HG03175 (cell line): ENCODE results near the gene PNLIPRP1.

Experiments
- ATAC-seq: cut with Tn5 transposase; IDR thresholded peaks from one replicate; pipeline ENCODE4 v1.9.1; 2021; ENCODE audit warnings: mild to moderate bottlenecking, moderate library complexity; ENCODE audit not compliant: unreplicated experiment

The PNLIPRP1 gene

DNA sequence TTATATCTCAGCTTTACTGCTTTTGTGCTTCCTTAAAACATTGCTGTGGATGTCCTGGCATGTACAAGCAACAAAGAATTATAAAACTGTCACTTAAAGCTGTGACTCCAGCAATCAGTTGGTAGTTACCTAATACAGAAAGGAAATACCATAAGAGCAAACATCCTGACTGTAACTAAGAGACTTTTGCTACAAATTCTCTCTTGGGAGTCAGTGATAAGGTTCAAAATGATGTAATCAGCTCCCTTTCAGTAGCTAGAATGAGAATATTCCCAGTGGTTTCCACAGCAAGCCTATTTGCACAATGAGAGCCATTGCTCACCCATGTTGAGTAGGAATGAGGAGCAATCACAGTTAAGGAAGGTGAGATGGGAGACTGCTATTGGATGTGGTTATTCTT, 7.6 kb downstream of the PNLIPRP1 start:
- no peak for ATAC-seq

GRCh38 chr10:116599991-116600390, 9.2 kb downstream of the PNLIPRP1 start:
- no peak for ATAC-seq

- no peak for ATAC-seq
These were observed 12.1 kb downstream of the PNLIPRP1 start for GRCh38 chr10:116602648-116603400.

- no peak for ATAC-seq
These were observed 15.3 kb downstream of the PNLIPRP1 start for GRCh38 chr10:116606061-116606483.

- ATAC-seq = no peak
These were observed 16.6 kb downstream of the PNLIPRP1 start for GRCh38 chr10:116607336-116607735.

DNA sequence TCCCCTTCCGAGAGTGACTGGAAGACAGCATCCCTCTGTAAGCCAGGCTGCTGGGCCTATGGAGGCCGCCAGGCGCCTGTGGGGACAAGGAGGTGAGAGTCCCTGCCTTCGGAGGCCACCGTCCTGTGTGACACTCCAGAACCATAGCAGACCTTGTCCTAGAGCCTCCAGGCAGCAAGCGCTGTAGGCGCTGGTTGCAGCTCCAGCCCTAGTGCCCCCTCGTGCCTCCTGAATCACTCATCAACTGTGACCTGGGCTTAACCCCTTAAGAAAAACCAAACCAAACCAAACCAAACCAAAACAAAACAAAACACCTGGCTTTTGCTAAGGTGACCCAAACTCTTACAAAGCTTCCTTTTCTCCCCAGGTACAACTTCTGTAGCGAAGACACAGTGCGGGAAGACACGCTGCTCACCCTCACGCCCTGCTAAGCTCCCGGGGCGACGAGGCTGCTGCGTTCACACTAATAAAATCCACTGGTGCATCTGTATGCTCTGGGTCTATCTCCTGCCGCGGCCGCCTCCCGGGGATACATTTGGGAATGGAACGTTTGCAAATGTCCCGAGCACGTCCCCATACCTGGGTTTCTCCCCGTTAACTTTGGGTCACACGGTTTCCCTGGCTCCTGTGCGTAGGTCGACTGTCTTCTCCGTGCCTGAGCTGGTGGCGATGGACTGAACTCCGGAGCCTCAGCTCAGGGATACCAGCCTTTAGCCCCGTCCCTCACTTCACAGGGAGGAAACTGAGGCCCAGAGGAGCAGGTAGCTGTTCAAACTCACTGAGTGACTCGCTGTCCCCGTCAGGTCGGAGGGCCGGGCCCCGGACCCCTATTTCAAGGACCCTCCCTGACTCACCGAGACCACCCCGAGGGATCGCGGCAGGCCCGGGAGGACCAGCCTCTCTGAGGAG, 18.2 kb downstream of the PNLIPRP1 start:
- no peak for ATAC-seq

GRCh38 chr10:116610443-116611152, 19.8 kb downstream of the PNLIPRP1 start:
- ATAC-seq = no peak

- ATAC-seq = no peak
These were observed 20.4 kb downstream of the PNLIPRP1 start for GRCh38 chr10:116611153-116611545.

- ATAC-seq = no peak
These were observed 21.5 kb downstream of the PNLIPRP1 start for GRCh38 chr10:116612107-116612769.

DNA sequence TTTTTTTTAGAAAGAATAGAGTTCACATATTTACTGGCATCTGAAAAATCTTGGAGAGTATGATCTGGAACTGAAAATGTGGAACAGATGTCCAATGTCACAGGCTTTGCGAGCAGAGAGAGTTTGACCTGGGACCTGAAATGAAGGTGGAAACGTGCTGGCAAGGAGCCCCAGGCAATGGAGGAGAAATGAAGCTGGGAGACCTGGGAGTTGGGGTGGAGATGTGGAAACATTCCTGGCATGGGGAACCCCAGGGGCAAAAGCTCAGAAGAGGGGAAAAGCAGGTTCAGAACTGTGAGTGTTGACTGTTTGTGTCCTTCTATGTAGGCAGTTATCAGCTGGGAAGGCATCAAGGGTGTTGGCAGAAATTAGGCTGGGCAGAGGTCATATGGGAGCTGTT, 22.7 kb downstream of the PNLIPRP1 start:
- ATAC-seq = no peak

DNA sequence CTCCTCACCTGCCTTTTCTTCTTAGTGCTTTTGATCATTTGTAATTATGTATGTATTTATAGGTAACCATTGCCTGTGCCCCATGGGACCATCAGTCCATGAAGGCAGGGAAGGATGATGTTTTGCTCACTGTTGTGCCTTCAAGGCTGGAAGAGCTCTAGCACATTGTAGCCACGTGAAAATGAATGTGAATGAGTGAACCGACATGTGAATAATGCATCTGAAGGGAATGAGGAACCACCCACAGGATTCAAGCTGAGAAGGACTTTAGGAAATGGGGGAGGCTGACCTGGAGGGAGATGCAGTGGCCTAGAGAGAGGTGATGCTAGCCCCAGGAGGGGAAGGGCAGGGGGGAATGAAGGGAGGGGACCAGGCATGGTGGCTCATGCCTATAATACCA, 24.0 kb downstream of the PNLIPRP1 start:
- no peak for ATAC-seq

- no peak for ATAC-seq
These were observed 24.5 kb downstream of the PNLIPRP1 start for GRCh38 chr10:116615199-116615776.

GRCh38 chr10:116620423-116621400, 30.0 kb downstream of the PNLIPRP1 start, which contains the start of gene PNLIPRP2:
PNLIPRP2 (plus strand) TSS chr10:116620953.
- no peak for ATAC-seq

DNA sequence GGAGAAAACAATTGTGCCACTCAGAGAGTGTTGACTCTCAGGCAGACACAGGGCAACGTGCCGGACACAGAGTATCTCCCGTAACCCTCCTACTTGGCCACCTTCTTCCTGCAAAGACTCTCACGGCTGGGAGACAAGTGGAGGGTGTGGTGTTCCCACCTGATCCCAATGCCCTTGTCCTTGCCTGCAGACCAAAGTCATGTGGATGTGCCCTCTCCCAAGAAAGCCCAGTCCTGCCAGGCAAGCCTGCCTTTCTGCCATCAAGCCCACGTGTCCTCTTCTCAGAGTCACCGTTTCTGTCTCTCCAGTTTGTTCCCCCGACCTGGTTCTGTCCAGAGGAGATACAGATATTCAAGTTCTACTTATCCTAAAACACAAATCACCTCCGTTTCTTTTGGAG, 30.7 kb downstream of the PNLIPRP1 start:
- ATAC-seq = no peak

DNA sequence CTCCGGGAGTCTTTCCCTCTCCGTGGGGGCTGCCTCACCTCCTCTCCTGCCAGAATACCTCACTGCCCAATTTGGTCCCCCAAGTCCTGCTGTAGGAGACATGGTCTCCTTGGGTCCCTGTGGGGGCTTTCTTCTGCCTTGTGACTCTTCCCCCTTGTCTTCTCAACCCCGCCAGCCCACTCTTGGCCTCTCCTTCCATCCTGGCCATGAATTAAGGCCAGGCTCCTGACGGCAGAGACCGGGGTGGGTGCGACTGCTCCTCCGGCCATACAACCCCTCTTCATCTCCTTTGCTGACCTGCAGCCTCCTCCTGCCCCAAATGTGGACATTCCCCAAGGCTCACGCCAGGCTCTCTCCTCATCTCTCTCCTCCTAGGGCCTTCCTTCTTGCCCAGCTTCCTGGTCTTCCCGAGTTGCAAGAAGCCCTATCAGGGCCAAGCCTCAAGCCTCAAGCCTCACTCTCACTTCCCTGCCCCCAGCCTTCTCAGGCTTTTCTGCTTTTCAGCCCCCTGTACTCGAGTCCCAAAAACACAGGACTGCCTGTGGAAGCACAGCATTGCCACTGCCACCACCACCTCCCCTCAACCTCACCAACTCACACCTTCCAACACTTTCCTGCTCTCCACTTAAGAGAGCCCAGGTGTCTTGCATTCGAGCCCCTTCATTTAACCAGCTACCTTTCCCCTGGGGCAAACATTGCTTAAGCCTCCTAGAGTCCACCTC, 31.3 kb downstream of the PNLIPRP1 start:
- no peak for ATAC-seq

DNA sequence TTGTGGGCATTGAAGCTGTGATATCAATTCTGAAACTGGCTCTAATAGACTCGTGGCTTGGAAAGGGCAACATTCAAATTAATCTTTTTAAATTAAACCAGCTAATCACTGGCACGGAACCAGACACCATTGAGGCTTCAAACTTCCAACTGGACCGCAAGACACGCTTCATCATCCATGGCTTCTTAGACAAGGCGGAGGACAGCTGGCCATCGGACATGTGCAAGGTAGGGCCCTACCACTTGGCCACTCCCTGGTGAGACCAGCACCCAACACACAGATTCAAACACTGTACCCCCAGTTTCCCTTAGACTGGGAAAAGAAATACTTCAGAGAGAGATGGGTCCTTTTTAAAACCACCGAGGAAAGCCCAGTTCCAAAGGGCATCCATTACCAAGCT, 35.1 kb downstream of the PNLIPRP1 start:
- no peak for ATAC-seq

GRCh38 chr10:116626815-116627214, 36.1 kb downstream of the PNLIPRP1 start:
- ATAC-seq = no peak

GRCh38 chr10:116627386-116627933, 36.7 kb downstream of the PNLIPRP1 start:
- ATAC-seq = no peak
